GM12878 (cell line): ENCODE measurements around the gene RPAP3. TPM values are rescaled to one million over a fixed set of nuclear protein-coding genes. Genes with fewer than 3 reads are reported as not detected.

ENCODE experiments used
- ATAC-seq: fragments of 200-7000 bp; cut with Tn5 transposase; 3 replicates; pipeline ENCODE4 v1.9.1; 2020; ENCODE audit warnings: mild to moderate bottlenecking, moderate library complexity
- BruUV-seq: library from RNA; stranded (reverse); fragments of 400-500 nt; replicated peaks from 2 replicates; lab custom pipeline; 2021; lab: Mats Ljungman, UMichigan
- CTCF ChIA-PET: fragments of 300-600 bp; sonication (Branson Sonifier 250); formaldehyde crosslinking; extraction: SDS; loops from one replicate; lab custom pipeline; 2021; ENCODE audit warnings: inconsistent platforms; lab: Yijun Ruan, JAX
- POLR2A ChIA-PET: fragments of 350-600 bp; formaldehyde crosslinking; extraction: SDS; loops from one replicate; lab custom pipeline; 2021; ENCODE audit warnings: inconsistent platforms; lab: Charles Lee
- RAD21 ChIA-PET: fragments of 300-600 bp; sonication (Branson Sonifier 250); formaldehyde crosslinking; loops from one replicate; lab custom pipeline; 2023; ENCODE audit warnings: antibody characterized with exemption; ENCODE audit not compliant: unreplicated experiment; lab: Charles Lee
- SMC1A ChIA-PET: fragments of 300-600 bp; sonication (Branson Sonifier 250); formaldehyde crosslinking; loops from one replicate; lab custom pipeline; 2023; ENCODE audit not compliant: unreplicated experiment, uncharacterized antibody; lab: Charles Lee
- DNase-seq: peaks from one replicate; pipeline ENCODE4 v3.0.0-alpha.2; 2011; ENCODE audit warnings: low read depth, low spot score
- FAIRE-seq: peaks from 3 replicates; lab custom pipeline; 2011; peaks lifted over from hg19 to GRCh38; lab: Jason Lieb, UNC
- H2AFZ ChIP-seq: 2 replicates; pipeline ENCODE4 v1.6.0; 2011; ENCODE audit warnings: low read depth, low read length, control low read depth; ENCODE audit not compliant: control insufficient read depth
- H3K27ac ChIP-seq: 2 replicates; pipeline ENCODE4 v1.5.1; 2011; ENCODE audit warnings: control low read depth; ENCODE audit not compliant: control insufficient read depth, insufficient read depth
- H3K27me3 ChIP-seq, 2 experiments: replicated peaks in 1 of 2; 2 replicates each; pipeline versions ENCODE4 v1.6.0 to v1.6.1; 2011; ENCODE audit warnings: low read length in 1 of 2; ENCODE audit not compliant: control insufficient read depth in 2 of 2, insufficient read depth in 2 of 2
- H3K36me3 ChIP-seq, 2 experiments: 2 replicates each; pipeline ENCODE4 v1.5.1; 2011; ENCODE audit warnings: low read length in 1 of 2; ENCODE audit not compliant: control insufficient read depth in 2 of 2, insufficient read depth in 2 of 2
- H3K4me1 ChIP-seq: 2 replicates; pipeline ENCODE4 v1.6.1; 2011; ENCODE audit warnings: mild to moderate bottlenecking, low read length, moderate library complexity, mixed read lengths; ENCODE audit not compliant: control insufficient read depth, insufficient read depth
- H3K4me2 ChIP-seq: 2 replicates; pipeline ENCODE4 v1.6.0; 2011; ENCODE audit warnings: control low read depth; ENCODE audit not compliant: control insufficient read depth, insufficient read depth
- H3K4me3 ChIP-seq: fragments of 200-600 bp; sonication (generic); 2 replicates; pipeline ENCODE4 v1.5.1; 2016
- H3K79me2 ChIP-seq: 2 replicates; pipeline ENCODE4 v1.6.0; 2011; ENCODE audit warnings: low read length; ENCODE audit not compliant: control insufficient read depth, insufficient read depth
- H3K9ac ChIP-seq: 2 replicates; pipeline ENCODE4 v1.8.0; 2011; ENCODE audit warnings: low read length, control low read depth, mixed read lengths; ENCODE audit not compliant: control insufficient read depth, insufficient read depth
- H3K9me3 ChIP-seq: replicated peaks from 3 replicates; pipeline ENCODE4 v1.5.1; 2011; ENCODE audit warnings: mild to moderate bottlenecking, low read length; ENCODE audit not compliant: control insufficient read depth, insufficient read depth
- H4K20me1 ChIP-seq: 2 replicates; pipeline ENCODE4 v1.6.0; 2011; ENCODE audit not compliant: control insufficient read depth, insufficient read depth
- ATF2 ChIP-seq: IDR thresholded peaks from 2 replicates; pipeline ENCODE4 v1.6.1; 2012; ENCODE audit warnings: low read length, inconsistent platforms
- CEBPB ChIP-seq, 2 experiments: fragments of 150-350 bp in 1 of 2; IDR thresholded peaks; 2 replicates each; pipeline ENCODE4 v1.6.1; 2012 to 2014; ENCODE audit warnings: low read depth in 2 of 2, low read length in 2 of 2, borderline replicate concordance in 1 of 2, inconsistent platforms in 1 of 2
- ELK1 ChIP-seq: IDR thresholded peaks from 2 replicates; pipeline ENCODE4 v1.6.1; 2012; ENCODE audit warnings: low read depth, low read length, improper control_type of control experiment
- FOS ChIP-seq: IDR thresholded peaks from 3 replicates; pipeline ENCODE4 v1.6.1; 2011; ENCODE audit warnings: borderline replicate concordance; ENCODE audit not compliant: insufficient read length; ENCODE audit errors: extremely low read depth
- GATAD2B ChIP-seq: fragments of 450-650 bp; conservative IDR thresholded peaks from 2 replicates; pipeline ENCODE4 v1.6.1; 2017; ENCODE audit warnings: low read depth, mild to moderate bottlenecking, moderate library complexity
- HCFC1 ChIP-seq: fragments of 150-350 bp; IDR thresholded peaks from 2 replicates; pipeline ENCODE4 v1.6.1; 2014; ENCODE audit warnings: low read length
- HDAC6 ChIP-seq: fragments of 200-600 bp; sonication (generic); IDR thresholded peaks from one replicate; pipeline ENCODE4 v1.8.0; 2017; ENCODE audit warnings: antibody characterized with exemption; ENCODE audit not compliant: unreplicated experiment
- MTA2 ChIP-seq: fragments of 450-650 bp; IDR thresholded peaks from 2 replicates; pipeline ENCODE4 v1.6.1; 2016; ENCODE audit warnings: low read depth, mild to moderate bottlenecking, moderate library complexity
- MXI1 ChIP-seq: fragments of 150-350 bp; IDR thresholded peaks from 2 replicates; pipeline ENCODE4 v1.6.1; 2011; ENCODE audit warnings: low read depth, mild to moderate bottlenecking, inconsistent platforms, low read length, improper control_type of control experiment
- NKRF ChIP-seq: fragments of 450-650 bp; conservative IDR thresholded peaks from 2 replicates; pipeline ENCODE4 v1.6.1; 2017; ENCODE audit warnings: mild to moderate bottlenecking, moderate library complexity
- SIX5 ChIP-seq: IDR thresholded peaks from 2 replicates; pipeline ENCODE4 v1.6.1; 2011; ENCODE audit warnings: mild to moderate bottlenecking, low read depth, low read length, moderate library complexity; ENCODE audit not compliant: severe bottlenecking
- SKIL ChIP-seq: fragments of 450-650 bp; IDR thresholded peaks from 2 replicates; pipeline ENCODE4 v1.6.1; 2017; ENCODE audit warnings: mild to moderate bottlenecking, low read depth, inconsistent platforms; ENCODE audit not compliant: poor library complexity, severe bottlenecking
- SP1 ChIP-seq: IDR thresholded peaks from one replicate; pipeline ENCODE4 v1.6.1; 2011; ENCODE audit warnings: low read depth, low read length
- STAT3 ChIP-seq: IDR thresholded peaks from 2 replicates; pipeline ENCODE4 v1.6.1; 2011; ENCODE audit warnings: low read depth, low read length, improper control_type of control experiment
- SUPT20H ChIP-seq: IDR thresholded peaks from 2 replicates; pipeline ENCODE4 v1.6.1; 2011; ENCODE audit warnings: low read depth, mild to moderate bottlenecking, low read length, moderate library complexity, borderline replicate concordance; ENCODE audit not compliant: control insufficient read depth
- TARDBP ChIP-seq: IDR thresholded peaks from 2 replicates; pipeline ENCODE4 v1.6.1; 2016; ENCODE audit warnings: borderline replicate concordance
- WRNIP1 ChIP-seq: IDR thresholded peaks from 2 replicates; pipeline ENCODE4 v1.6.1; 2011; ENCODE audit warnings: low read depth, low read length, improper control_type of control experiment, borderline replicate concordance
- ZNF217 ChIP-seq: fragments of 450-650 bp; IDR thresholded peaks from 2 replicates; pipeline ENCODE4 v1.6.1; 2017; ENCODE audit warnings: antibody characterized with exemption, mild to moderate bottlenecking
- ZSCAN29 ChIP-seq: fragments of 450-650 bp; IDR thresholded peaks from 2 replicates; pipeline ENCODE4 v1.6.1; 2017; ENCODE audit warnings: mild to moderate bottlenecking, moderate library complexity
- WGBS: methylation state at CpG from one replicate; pipeline ENCODE4 v1.1.6; 2016; ENCODE audit warnings: low lambda C conversion rate; ENCODE audit not compliant: insufficient replicate concordance, insufficient coverage; ENCODE audit errors: missing lambda C conversion rate; 5-methylcytosine and 5-hydroxymethylcytosine counted together
- in situ Hi-C: fragments of 300-500 bp; cut with MboI; formaldehyde crosslinking; loops from 9 replicates; pipeline ENCODE4 v1.14.3; 2018; ENCODE audit warnings: mixed read lengths
- intact Hi-C: fragments of 100-400 bp; cut with micrococcal nuclease; formaldehyde crosslinking; loops from one replicate; pipeline ENCODE4 v1.14.2; 2022; ENCODE audit not compliant: unreplicated experiment
- polyA plus RNA-seq, 11 experiments: library from polyadenylated mRNA; depleted of rRNA in 4 of 11; unstranded in 6 of 11; stranded (reverse) in 5 of 11; fragments of >200 nt; fragmentation: Nextera tagmentation in 4 of 11; fragmentation: Illumina TruSeq in 1 of 11; extraction: Ambion mirVana in 4 of 11; extraction: Trizol in 1 of 11; gene quantifications; 1 replicate in 1 of 11; 2 replicates in 10 of 11; pipeline versions ENCODE4 v1.2.1 to v1.2.3, GENCODE V29; 2011 to 2016; ENCODE audit warnings: inconsistent platforms in 2 of 11, missing spikeins in 2 of 11, low read depth in 1 of 11
- total RNA-seq, 4 experiments: library from RNA; depleted of rRNA in 3 of 4; stranded (reverse); fragments of >200 nt in 3 of 4; fragmentation: Illumina TruSeq in 1 of 4; extraction: Trizol in 1 of 4; gene quantifications; 2 replicates each; pipeline versions ENCODE4 v1.2.1 to v1.2.3, GENCODE V29; 2013 to 2021

RPAP3 gene
- total and polyA plus RNA-seq, 10 of the 15 experiments (the other 5 are each of a cell fraction or from before 2014, with no cell fraction given): 14.1 to 50.6 (median 28.4) TPM

- Histone ChIP-seq H3K27ac (no peak overlapping the region), H3K79me2 (no peaks in the 10 kb centered on the region), H3K4me3 (no peak overlapping the region), H2AFZ (no peak overlapping the region), H3K4me2 (no peak overlapping the region), H3K4me1 (no peaks in the 10 kb centered on the region), H3K9me3 (no peaks in the 10 kb centered on the region), H3K9ac (no peak overlapping the region), H3K27me3 (no peaks in the 10 kb centered on the region), H3K36me3 (peaks cover 1 to 8% of the 10 kb centered on the region in 2 experiments; a peak in 3 of 4 replicates), H4K20me1 (no peaks in the 10 kb centered on the region)
- CTCF ChIA-PET: interaction anchor here (1.0 to 1.3 kb wide), 2 partner anchors 38 to 657 kb away, joined by 3 to 5 read pairs; no protein-coding TSS in a partner anchor
- in situ Hi-C loops: loop anchor here (10.0 kb wide), 1 partner anchor 654 kb away; no protein-coding TSS in a partner anchor
- RAD21 ChIA-PET: no interaction called here
- SMC1A ChIA-PET: interaction anchor here (0.8 kb wide), 1 partner anchor 657 kb away, joined by 3 read pairs; no protein-coding TSS in a partner anchor
- TF ChIP-seq MXI1 (no peak), TARDBP (no peak), ATF2 (no peak), GATAD2B (no peak), SP1 (no peak), HDAC6 (no peak), SIX5 (no peak), CEBPB (IDR thresholded peaks at IDR 0.05; ENCODE audit: borderline replicate concordance in 1 of 2, low read depth in 2 of 2, low read length in 2 of 2) (no peak), ELK1 (no peak), SUPT20H (no peak), STAT3 (no peak), NKRF (no peak), SKIL (no peak), ZSCAN29 (no peak), MTA2 (no peak), FOS (no peak), WRNIP1 (no peak), ZNF217 (no peak), HCFC1 (no peak)
- DNase-seq (no peak), ATAC-seq (no peak), FAIRE-seq (no peak)
- 96% methylated on average over 2 of the region's 2 CpGs for WGBS
- intact Hi-C loops: no loop called here
- BruUV-seq: no TSS peak
- POLR2A ChIA-PET: no interaction called here
These were observed 16.6 kb downstream of the RPAP3 start for GRCh38 chr12:47689215-47689614.
